GM12878 (cell line): ENCODE results near the gene KCNE4. TPM values are rescaled to one million over a fixed set of nuclear protein-coding genes. Genes with fewer than 3 reads are reported as not detected.

Experiments
- ATAC-seq: fragments of 200-7000 bp; cut with Tn5 transposase; 3 replicates; pipeline ENCODE4 v1.9.1; 2020; ENCODE audit warnings: mild to moderate bottlenecking, moderate library complexity
- BruUV-seq: library from RNA; stranded (reverse); fragments of 400-500 nt; replicated peaks from 2 replicates; lab custom pipeline; 2021; lab: Mats Ljungman, UMichigan
- CTCF ChIA-PET: fragments of 300-600 bp; sonication (Branson Sonifier 250); formaldehyde crosslinking; extraction: SDS; loops from one replicate; lab custom pipeline; 2021; ENCODE audit warnings: inconsistent platforms; lab: Yijun Ruan, JAX
- POLR2A ChIA-PET: fragments of 350-600 bp; formaldehyde crosslinking; extraction: SDS; loops from one replicate; lab custom pipeline; 2021; ENCODE audit warnings: inconsistent platforms; lab: Charles Lee
- RAD21 ChIA-PET: fragments of 300-600 bp; sonication (Branson Sonifier 250); formaldehyde crosslinking; loops from one replicate; lab custom pipeline; 2023; ENCODE audit warnings: antibody characterized with exemption; ENCODE audit not compliant: unreplicated experiment; lab: Charles Lee
- SMC1A ChIA-PET: fragments of 300-600 bp; sonication (Branson Sonifier 250); formaldehyde crosslinking; loops from one replicate; lab custom pipeline; 2023; ENCODE audit not compliant: unreplicated experiment, uncharacterized antibody; lab: Charles Lee
- DNase-seq: peaks from one replicate; pipeline ENCODE4 v3.0.0-alpha.2; 2011; ENCODE audit warnings: low read depth, low spot score
- FAIRE-seq: peaks from 3 replicates; lab custom pipeline; 2011; peaks lifted over from hg19 to GRCh38; lab: Jason Lieb, UNC
- H2AFZ ChIP-seq: 2 replicates; pipeline ENCODE4 v1.6.0; 2011; ENCODE audit warnings: low read depth, low read length, control low read depth; ENCODE audit not compliant: control insufficient read depth
- H3K27ac ChIP-seq: 2 replicates; pipeline ENCODE4 v1.5.1; 2011; ENCODE audit warnings: control low read depth; ENCODE audit not compliant: control insufficient read depth, insufficient read depth
- H3K27me3 ChIP-seq, 2 experiments: replicated peaks in 1 of 2; 2 replicates each; pipeline versions ENCODE4 v1.6.0 to v1.6.1; 2011; ENCODE audit warnings: low read length in 1 of 2; ENCODE audit not compliant: control insufficient read depth in 2 of 2, insufficient read depth in 2 of 2
- H3K36me3 ChIP-seq, 2 experiments: 2 replicates each; pipeline ENCODE4 v1.5.1; 2011; ENCODE audit warnings: low read length in 1 of 2; ENCODE audit not compliant: control insufficient read depth in 2 of 2, insufficient read depth in 2 of 2
- H3K4me1 ChIP-seq: 2 replicates; pipeline ENCODE4 v1.6.1; 2011; ENCODE audit warnings: mild to moderate bottlenecking, low read length, moderate library complexity, mixed read lengths; ENCODE audit not compliant: control insufficient read depth, insufficient read depth
- H3K4me2 ChIP-seq: 2 replicates; pipeline ENCODE4 v1.6.0; 2011; ENCODE audit warnings: control low read depth; ENCODE audit not compliant: control insufficient read depth, insufficient read depth
- H3K4me3 ChIP-seq: fragments of 200-600 bp; sonication (generic); 2 replicates; pipeline ENCODE4 v1.5.1; 2016
- H3K79me2 ChIP-seq: 2 replicates; pipeline ENCODE4 v1.6.0; 2011; ENCODE audit warnings: low read length; ENCODE audit not compliant: control insufficient read depth, insufficient read depth
- H3K9ac ChIP-seq: 2 replicates; pipeline ENCODE4 v1.8.0; 2011; ENCODE audit warnings: low read length, control low read depth, mixed read lengths; ENCODE audit not compliant: control insufficient read depth, insufficient read depth
- H3K9me3 ChIP-seq: replicated peaks from 3 replicates; pipeline ENCODE4 v1.5.1; 2011; ENCODE audit warnings: mild to moderate bottlenecking, low read length; ENCODE audit not compliant: control insufficient read depth, insufficient read depth
- H4K20me1 ChIP-seq: 2 replicates; pipeline ENCODE4 v1.6.0; 2011; ENCODE audit not compliant: control insufficient read depth, insufficient read depth
- ATF2 ChIP-seq: IDR thresholded peaks from 2 replicates; pipeline ENCODE4 v1.6.1; 2012; ENCODE audit warnings: low read length, inconsistent platforms
- CBX3 ChIP-seq: fragments of 200-600 bp; sonication (generic); IDR thresholded peaks from 2 replicates; pipeline ENCODE4 v1.6.1; 2016; ENCODE audit warnings: low read depth, borderline replicate concordance
- IRF4 ChIP-seq: IDR thresholded peaks from 2 replicates; pipeline ENCODE4 v1.6.1; 2011; ENCODE audit warnings: low read depth, low read length
- JUNB ChIP-seq: IDR thresholded peaks from 2 replicates; pipeline ENCODE4 v1.6.1; 2016; ENCODE audit warnings: antibody characterized with exemption, mild to moderate bottlenecking
- PBX3 ChIP-seq: IDR thresholded peaks from 2 replicates; pipeline ENCODE4 v1.6.1; 2011; ENCODE audit warnings: mild to moderate bottlenecking, low read depth, low read length, moderate library complexity; ENCODE audit not compliant: insufficient replicate concordance
- SMAD1 ChIP-seq: fragments of 450-650 bp; IDR thresholded peaks from 2 replicates; pipeline ENCODE4 v1.6.1; 2018; ENCODE audit warnings: mild to moderate bottlenecking, low read depth; ENCODE audit not compliant: partially characterized antibody
- SPI1 ChIP-seq: IDR thresholded peaks from 2 replicates; pipeline ENCODE4 v1.6.1; 2011; ENCODE audit warnings: low read depth, mild to moderate bottlenecking, low read length, moderate library complexity, borderline replicate concordance; ENCODE audit not compliant: insufficient read depth
- USF1 ChIP-seq: IDR thresholded peaks from 2 replicates; pipeline ENCODE4 v1.6.1; 2011; ENCODE audit warnings: borderline replicate concordance, low read depth, mild to moderate bottlenecking, moderate library complexity, mixed read lengths, low read length; ENCODE audit not compliant: insufficient read depth; ENCODE audit errors: extremely low read length
- WRNIP1 ChIP-seq: IDR thresholded peaks from 2 replicates; pipeline ENCODE4 v1.6.1; 2011; ENCODE audit warnings: low read depth, low read length, improper control_type of control experiment, borderline replicate concordance
- WGBS: methylation state at CpG from one replicate; pipeline ENCODE4 v1.1.6; 2016; ENCODE audit warnings: low lambda C conversion rate; ENCODE audit not compliant: insufficient replicate concordance, insufficient coverage; ENCODE audit errors: missing lambda C conversion rate; 5-methylcytosine and 5-hydroxymethylcytosine counted together
- in situ Hi-C: fragments of 300-500 bp; cut with MboI; formaldehyde crosslinking; loops from 9 replicates; pipeline ENCODE4 v1.14.3; 2018; ENCODE audit warnings: mixed read lengths
- intact Hi-C: fragments of 100-400 bp; cut with micrococcal nuclease; formaldehyde crosslinking; loops from one replicate; pipeline ENCODE4 v1.14.2; 2022; ENCODE audit not compliant: unreplicated experiment
- polyA plus RNA-seq, 11 experiments: library from polyadenylated mRNA; depleted of rRNA in 4 of 11; unstranded in 6 of 11; stranded (reverse) in 5 of 11; fragments of >200 nt; fragmentation: Nextera tagmentation in 4 of 11; fragmentation: Illumina TruSeq in 1 of 11; extraction: Ambion mirVana in 4 of 11; extraction: Trizol in 1 of 11; gene quantifications; 1 replicate in 1 of 11; 2 replicates in 10 of 11; pipeline versions ENCODE4 v1.2.1 to v1.2.3, GENCODE V29; 2011 to 2016; ENCODE audit warnings: inconsistent platforms in 2 of 11, missing spikeins in 2 of 11, low read depth in 1 of 11
- total RNA-seq, 4 experiments: library from RNA; depleted of rRNA in 3 of 4; stranded (reverse); fragments of >200 nt in 3 of 4; fragmentation: Illumina TruSeq in 1 of 4; extraction: Trizol in 1 of 4; gene quantifications; 2 replicates each; pipeline versions ENCODE4 v1.2.1 to v1.2.3, GENCODE V29; 2013 to 2021

Gene KCNE4
- total and polyA plus RNA-seq, 10 of the 15 experiments (the other 5 are each of a cell fraction or from before 2014, with no cell fraction given): 0.30 TPM; not detected in 9

DNA sequence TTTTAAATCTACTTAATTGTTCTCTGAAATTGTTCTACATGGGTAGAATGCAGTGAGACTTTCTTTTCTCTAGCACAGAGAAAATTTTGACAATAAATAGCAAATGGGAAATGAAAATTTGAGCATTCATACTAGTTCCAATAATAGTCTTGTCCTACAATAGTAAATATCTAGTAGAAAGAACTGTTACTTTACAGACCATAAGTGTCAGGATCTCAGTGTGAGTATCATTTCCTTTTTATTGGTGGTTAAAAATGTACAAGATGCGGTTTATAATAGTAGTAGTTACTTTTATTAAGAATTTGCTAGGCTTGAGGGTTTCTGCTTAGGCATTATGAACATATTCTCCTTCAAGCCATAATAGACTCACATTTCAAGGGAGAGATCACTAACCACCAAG, 43.2 kb downstream of the KCNE4 start:
- Histone ChIP-seq H3K36me3 (no peaks in the 10 kb centered on the region), H3K9me3 (no peaks in the 10 kb centered on the region; the same call in 2 of the 3 replicates), H3K79me2 (no peaks in the 10 kb centered on the region), H3K27ac (no peak overlapping the region), H3K27me3 (no peaks in the 10 kb centered on the region; a peak in 1 of 4 replicates), H4K20me1 (no peaks in the 10 kb centered on the region), H3K4me3 (no peak overlapping the region), H2AFZ (no peak overlapping the region), H3K4me2 (no peak overlapping the region), H3K4me1 (no peaks in the 10 kb centered on the region), H3K9ac (no peak overlapping the region)
- ChIA-PET POLR2A (no interaction called here), CTCF (no interaction called here), SMC1A (interaction anchor here (1.0 kb wide), 1 partner anchor 19 kb away, joined by 3 read pairs; no protein-coding TSS in a partner anchor), RAD21 (no interaction called here)
- intact Hi-C loops (no loop called here), in situ Hi-C loops (no loop called here)
- DNase-seq (no peak), FAIRE-seq (no peak), ATAC-seq (peak; percentile 21; the same call in 1 of the 3 replicates)
- BruUV-seq: no TSS peak
- WGBS: 38% methylated on average over 1 of the region's 1 CpG
- TF ChIP-seq SPI1: peak; percentile 21; the same call in 1 of the 2 replicates
- no peak for TF ChIP-seq WRNIP1

- H4K20me1 ChIP-seq: no peaks in the 10 kb centered on the region
- RAD21 ChIA-PET: no interaction called here
- no peak overlapping the region for H3K4me3 ChIP-seq
- in situ Hi-C loops: no loop called here
- H3K4me1 ChIP-seq: no peaks in the 10 kb centered on the region
- DNase-seq: no peak
- H2AFZ ChIP-seq: no peak overlapping the region
- POLR2A ChIA-PET: no interaction called here
- SMC1A ChIA-PET: interaction anchor here (1.5 kb wide), 1 partner anchor 42 kb away, joined by 3 read pairs; no protein-coding TSS in a partner anchor
- H3K9ac ChIP-seq: no peak overlapping the region
- intact Hi-C loops: no loop called here
- no peak for ATAC-seq
- no peaks in the 10 kb centered on the region for H3K79me2 ChIP-seq
- H3K4me2 ChIP-seq: no peak overlapping the region
- BruUV-seq: no TSS peak
- no peaks in the 10 kb centered on the region for H3K36me3 ChIP-seq
- CTCF ChIA-PET: no interaction called here
- no peaks in the 10 kb centered on the region; a peak in 1 of 4 replicates for H3K27me3 ChIP-seq
- H3K27ac ChIP-seq: no peak overlapping the region
- 6% methylated on average over 5 of the region's 5 CpGs for WGBS
- no peaks in the 10 kb centered on the region for H3K9me3 ChIP-seq
- no peak for FAIRE-seq
- TF ChIP-seq IRF4 (no peak), CBX3 (no peak), ATF2 (no peak), JUNB (no peak), PBX3 (no peak), SMAD1 (no peak), USF1 (no peak)
Observed at GRCh38 chr2:223096235-223096970, 44.4 kb downstream of the KCNE4 start.
